Kidney (tissue), 14 donors: ENCODE results near the gene FBXW10. TPM values are rescaled to one million over a fixed set of nuclear protein-coding genes. Genes with fewer than 3 reads are reported as not detected.
"Not testable (repeated sequence)": the region's sequence is repeated elsewhere in the genome, so short reads cannot be mapped to it uniquely, and the experiment has no call there.

Source experiments
- DNase-seq, 5 donors: peaks; one replicate each; pipeline ENCODE4 v3.0.0-alpha.2; 2013 to 2020
- FAIRE-seq: peaks from 2 replicates; lab custom pipeline; 2012; peaks lifted over from hg19 to GRCh38; lab: Jason Lieb, UNC
- H3K27ac ChIP-seq, 2 donors: one replicate each; pipeline ENCODE4 v1.7.0; 2013; ENCODE audit warnings: low read depth in 2 of 2, low read length in 2 of 2, inconsistent platforms in 1 of 2
- H3K27me3 ChIP-seq: one replicate; pipeline ENCODE4 v1.7.1; 2013; ENCODE audit warnings: low read length, inconsistent platforms; ENCODE audit not compliant: control insufficient read depth, insufficient read depth
- H3K36me3 ChIP-seq, 3 donors: one replicate each; pipeline versions ENCODE4 v1.7.0 to v1.7.1; 2013; ENCODE audit warnings: low read length in 3 of 3, control low read depth in 1 of 3, inconsistent platforms in 1 of 3; ENCODE audit not compliant: insufficient read depth in 3 of 3, control insufficient read depth in 2 of 3
- H3K4me1 ChIP-seq, 3 donors: one replicate each; pipeline versions ENCODE4 v1.7.0 to v1.7.1; 2013; ENCODE audit warnings: low read length in 3 of 3, inconsistent platforms in 1 of 3, low read depth in 1 of 3; ENCODE audit not compliant: control insufficient read depth in 2 of 3, insufficient read depth in 2 of 3
- H3K4me3 ChIP-seq, 3 donors: one replicate each; pipeline versions ENCODE4 v1.7.0 to v1.8.1; 2013; ENCODE audit warnings: low read length in 3 of 3, control low read depth in 1 of 3, inconsistent platforms in 1 of 3
- H3K9ac ChIP-seq, 3 donors: one replicate each; pipeline versions ENCODE4 v1.7.0 to v1.7.1; 2013; ENCODE audit warnings: low read length in 3 of 3, control low read depth in 1 of 3, inconsistent platforms in 1 of 3
- H3K9me3 ChIP-seq, 3 donors: one replicate each; pipeline versions ENCODE4 v1.7.0 to v1.7.1; 2013; ENCODE audit warnings: low read length in 3 of 3, control low read depth in 1 of 3, inconsistent platforms in 1 of 3; ENCODE audit not compliant: control insufficient read depth in 2 of 3, insufficient read depth in 1 of 3
- intact Hi-C: fragments of 100-400 bp; cut with DNase I; formaldehyde crosslinking; loops from one replicate; pipeline ENCODE4 v1.11.1; 2022
- polyA plus RNA-seq: library from polyadenylated mRNA; stranded (reverse); fragments of 350-450 nt; fragmentation: Illumina TruSeq; extraction: RNeasy Lipid Tissue Mini Kit (QIAGEN cat#74804); gene quantifications from one replicate; pipeline ENCODE4 v1.2.3, GENCODE V29; 2014; ENCODE audit warnings: low read depth, low replicate concordance; ENCODE audit not compliant: insufficient read depth
- total RNA-seq: library from RNA; stranded (reverse); fragmentation: NEBNext Ultra II Directional; extraction: Animal tissue kit (Norgen Biotek cat#: 25700); gene quantifications from one replicate; pipeline ENCODE4 v1.2.1, GENCODE V29; 2021
- TF ChIP-seq, protein P1 (sequence below): IDR thresholded peaks from 3 replicates; pipeline ENCODE4 v1.5.1; 2012; ENCODE audit warnings: mild to moderate bottlenecking, moderate library complexity, borderline replicate concordance; ENCODE audit not compliant: insufficient read depth; ENCODE audit errors: extremely low read depth
- donor health status: control.
- donor health status: control.
- donor health status: control.
- donor health status: control.
- donor health status: control.
- donor health status: DM: yes; HTN: yes; CAD: no.
- donor health status: Normal renal cell carcinoma (clear cell type).

The FBXW10 gene
- total and polyA plus RNA-seq, 2 donors from 2014 or later: not detected

DNA sequence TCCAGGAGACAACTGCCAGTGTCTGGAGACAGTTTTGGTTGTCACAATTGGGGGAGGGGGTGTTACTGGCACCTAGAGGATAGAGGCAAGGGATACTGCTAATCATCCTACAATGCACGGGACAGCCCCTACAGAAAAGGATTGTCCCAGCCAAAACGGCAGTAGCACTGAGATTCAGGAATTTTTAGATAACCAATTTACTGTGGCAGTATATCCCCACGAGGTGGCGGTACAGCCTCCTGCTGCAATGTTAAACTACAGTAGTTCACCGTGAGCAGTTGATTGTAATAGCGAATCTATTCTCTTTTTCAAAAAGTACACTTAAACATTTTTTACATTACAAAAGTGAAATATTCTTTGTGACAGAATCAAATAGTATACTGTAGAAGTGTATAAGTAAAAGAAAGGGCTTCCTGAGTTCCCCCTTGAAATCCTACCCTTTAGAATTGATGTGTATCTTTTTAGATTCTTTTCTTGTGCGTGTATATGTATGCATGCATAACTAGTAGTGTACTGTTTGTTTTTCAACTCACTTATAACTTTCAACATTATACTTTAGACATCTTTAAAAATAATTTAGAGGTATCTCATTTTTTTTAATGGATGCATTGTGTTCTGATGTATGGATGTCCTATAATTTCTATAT is 31.4 kb upstream of the FBXW10 start:
- intact Hi-C loops, H3K4me3 ChIP-seq, H3K9me3 ChIP-seq, H3K9ac ChIP-seq, H3K27me3 ChIP-seq, H3K36me3 ChIP-seq, H3K4me1 ChIP-seq, H3K27ac ChIP-seq: not testable (repeated sequence)
- FAIRE-seq (peak; percentile 87), DNase-seq (peak; percentile 58 to 81 (median 66))
- TF ChIP-seq, protein P1, sequence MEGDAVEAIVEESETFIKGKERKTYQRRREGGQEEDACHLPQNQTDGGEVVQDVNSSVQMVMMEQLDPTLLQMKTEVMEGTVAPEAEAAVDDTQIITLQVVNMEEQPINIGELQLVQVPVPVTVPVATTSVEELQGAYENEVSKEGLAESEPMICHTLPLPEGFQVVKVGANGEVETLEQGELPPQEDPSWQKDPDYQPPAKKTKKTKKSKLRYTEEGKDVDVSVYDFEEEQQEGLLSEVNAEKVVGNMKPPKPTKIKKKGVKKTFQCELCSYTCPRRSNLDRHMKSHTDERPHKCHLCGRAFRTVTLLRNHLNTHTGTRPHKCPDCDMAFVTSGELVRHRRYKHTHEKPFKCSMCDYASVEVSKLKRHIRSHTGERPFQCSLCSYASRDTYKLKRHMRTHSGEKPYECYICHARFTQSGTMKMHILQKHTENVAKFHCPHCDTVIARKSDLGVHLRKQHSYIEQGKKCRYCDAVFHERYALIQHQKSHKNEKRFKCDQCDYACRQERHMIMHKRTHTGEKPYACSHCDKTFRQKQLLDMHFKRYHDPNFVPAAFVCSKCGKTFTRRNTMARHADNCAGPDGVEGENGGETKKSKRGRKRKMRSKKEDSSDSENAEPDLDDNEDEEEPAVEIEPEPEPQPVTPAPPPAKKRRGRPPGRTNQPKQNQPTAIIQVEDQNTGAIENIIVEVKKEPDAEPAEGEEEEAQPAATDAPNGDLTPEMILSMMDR: peak; percentile 43

DNA sequence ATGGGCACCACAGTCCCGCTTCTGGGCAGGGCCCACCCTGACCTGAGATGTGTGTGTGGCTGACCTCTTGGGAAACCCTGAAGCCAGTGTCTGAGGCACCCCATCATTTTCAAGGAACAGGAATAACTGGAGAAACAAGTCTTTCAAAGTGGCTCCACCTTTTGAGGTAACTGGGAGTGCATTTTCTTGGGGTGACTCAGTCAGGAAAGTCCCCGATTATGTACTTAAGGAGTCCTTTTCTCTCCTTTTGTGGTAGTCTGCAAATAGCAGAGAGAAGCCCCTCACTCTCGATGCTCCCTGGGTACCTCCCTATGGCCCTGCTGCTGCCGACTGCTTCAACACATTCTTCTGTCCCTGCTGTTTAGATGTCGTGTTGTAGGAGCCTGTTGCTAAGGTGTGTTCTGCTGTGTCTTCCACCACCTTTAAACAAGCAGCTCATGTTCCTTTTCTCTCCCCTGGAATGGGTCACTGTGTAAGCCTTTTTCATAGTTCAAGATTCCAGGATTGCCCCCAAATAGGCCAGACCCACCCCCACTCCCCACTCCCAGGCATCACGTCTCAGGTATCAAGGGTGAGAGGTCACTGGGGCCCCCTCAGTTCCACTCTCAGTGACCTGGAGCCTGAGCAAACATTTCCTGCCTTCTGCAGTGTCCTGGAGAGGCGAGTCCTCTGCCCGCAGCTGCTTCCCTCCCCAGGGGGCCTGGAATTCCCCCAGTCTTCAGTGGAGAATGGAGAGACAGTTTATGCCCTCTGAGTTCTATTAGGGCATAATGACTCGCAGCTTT is 25.0 kb upstream of the FBXW10 start:
- H3K36me3 ChIP-seq, H3K9me3 ChIP-seq, H3K9ac ChIP-seq, H3K27me3 ChIP-seq, intact Hi-C loops, FAIRE-seq, H3K4me1 ChIP-seq, H3K4me3 ChIP-seq, H3K27ac ChIP-seq: not testable (repeated sequence)
- peak in 4 of 5 donors; percentile 55 to 76 (median 62) for DNase-seq

DNA sequence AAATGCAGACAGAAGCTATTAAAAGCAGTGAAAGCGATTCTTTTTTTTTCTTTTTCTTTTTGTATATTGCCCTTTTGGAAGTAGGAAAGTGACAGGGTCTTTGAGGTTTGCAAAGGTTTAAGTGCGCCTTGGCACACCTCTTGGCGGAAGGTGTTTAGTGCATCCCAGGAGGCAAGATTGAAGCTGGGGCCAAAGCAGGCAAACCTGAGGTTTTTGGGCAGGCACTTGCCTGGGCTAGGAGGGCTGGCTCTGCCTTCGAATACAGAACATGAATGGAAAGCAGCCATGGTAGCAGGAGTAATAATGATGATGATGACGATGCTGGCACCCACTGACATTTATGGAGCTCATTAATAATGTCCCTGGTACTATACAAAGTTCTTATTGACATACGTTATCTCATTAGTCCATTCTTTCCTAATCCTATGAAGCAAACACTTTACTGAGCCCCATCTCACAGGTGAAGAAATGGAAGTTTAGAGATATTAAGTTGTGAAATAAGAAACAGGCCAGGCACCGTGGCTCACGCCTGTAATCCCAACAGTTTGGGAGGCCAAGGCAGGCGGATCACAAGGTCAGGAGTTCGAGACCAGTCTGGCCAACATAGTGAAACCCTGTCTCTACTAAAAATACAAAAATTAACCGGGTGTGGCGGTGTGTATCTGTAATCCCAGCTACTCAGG is 24.3 kb upstream of the FBXW10 start:
- H3K27me3 ChIP-seq, H3K36me3 ChIP-seq, H3K4me1 ChIP-seq, intact Hi-C loops, H3K9me3 ChIP-seq, H3K4me3 ChIP-seq, DNase-seq, H3K27ac ChIP-seq, H3K9ac ChIP-seq, FAIRE-seq: not testable (repeated sequence)

DNA sequence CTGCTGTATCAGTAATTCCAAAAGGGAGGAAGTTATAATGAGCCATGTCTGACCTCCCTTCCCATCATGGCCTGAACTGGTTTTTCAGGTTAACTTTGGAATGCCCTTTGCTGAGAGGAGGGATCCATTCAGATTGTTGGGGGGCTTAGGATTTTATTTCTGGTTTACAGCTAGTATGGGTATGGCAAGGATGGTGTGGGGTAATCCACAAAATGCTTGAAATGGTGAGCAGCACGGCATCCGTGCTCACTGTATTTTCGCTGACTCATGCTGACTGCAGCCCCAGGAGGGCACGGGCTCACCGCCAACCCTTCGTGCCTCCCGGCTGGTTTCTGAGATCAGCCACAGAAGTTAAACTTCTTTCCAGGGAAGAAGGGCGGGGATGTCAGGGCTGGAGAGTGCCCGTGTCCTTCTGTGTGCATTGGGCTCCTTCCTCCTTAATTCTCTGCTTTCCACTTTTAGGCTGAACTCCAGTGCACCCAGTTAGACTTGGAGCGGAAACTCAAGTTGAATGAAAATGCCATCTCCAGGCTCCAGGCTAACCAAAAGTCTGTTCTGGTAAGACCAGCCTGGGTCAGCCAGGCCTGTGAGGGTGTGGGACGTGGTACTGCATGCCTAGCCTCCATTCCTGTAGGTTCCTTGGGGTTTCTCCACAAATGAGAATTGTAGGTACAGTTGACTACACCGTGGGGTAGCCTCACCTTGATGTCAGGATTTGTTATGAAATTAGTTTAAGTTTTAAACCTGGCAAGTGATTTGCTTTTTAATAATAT is 21.9 kb upstream of the FBXW10 start:
- FAIRE-seq: peak; percentile 27
- intact Hi-C loops, H3K9ac ChIP-seq, H3K36me3 ChIP-seq, H3K9me3 ChIP-seq, H3K4me1 ChIP-seq, DNase-seq, H3K4me3 ChIP-seq, H3K27me3 ChIP-seq, H3K27ac ChIP-seq: not testable (repeated sequence)

DNA sequence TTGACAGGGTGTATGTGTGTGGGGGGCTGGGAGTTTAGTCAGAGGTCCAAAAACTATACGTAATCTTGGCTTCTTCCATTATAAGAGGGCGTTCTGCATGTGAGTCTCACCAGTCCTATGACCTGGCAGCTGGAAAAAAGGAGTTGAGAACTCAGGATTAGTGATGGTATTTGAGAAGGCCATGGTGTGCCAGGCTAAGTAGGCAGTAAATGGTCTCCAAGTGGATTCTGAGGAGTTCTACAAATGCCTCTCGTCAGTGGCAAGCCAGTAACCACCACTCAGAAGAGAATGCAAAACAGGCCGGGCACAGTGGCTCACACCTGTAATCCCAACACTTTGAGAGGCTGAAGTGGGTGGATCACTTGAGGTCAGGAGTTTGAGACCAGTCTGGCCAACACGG is 21.2 kb upstream of the FBXW10 start:
- H3K27ac ChIP-seq, H3K9ac ChIP-seq, DNase-seq, intact Hi-C loops, FAIRE-seq, H3K27me3 ChIP-seq, H3K36me3 ChIP-seq, H3K9me3 ChIP-seq, H3K4me3 ChIP-seq, H3K4me1 ChIP-seq: not testable (repeated sequence)

DNA sequence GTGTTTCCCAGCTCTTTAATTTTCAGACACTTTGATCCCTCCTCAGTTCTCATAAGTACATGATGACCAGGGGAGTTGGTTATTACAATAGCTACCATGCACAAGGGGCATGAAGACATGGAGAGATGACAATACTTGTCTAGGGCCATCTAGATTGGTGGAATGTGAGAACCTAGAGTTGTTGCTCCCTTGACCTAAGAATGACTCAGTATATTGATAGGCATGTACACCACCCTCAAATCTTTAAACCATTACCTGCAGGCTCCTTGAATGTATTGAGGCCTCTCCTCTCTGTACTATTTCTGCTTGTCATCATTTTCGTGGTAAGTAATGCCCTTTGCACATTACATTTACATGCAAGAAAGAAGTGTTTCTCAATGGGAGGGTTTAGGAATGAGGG is 20.3 kb upstream of the FBXW10 start:
- intact Hi-C loops, H3K4me1 ChIP-seq, H3K9ac ChIP-seq, H3K4me3 ChIP-seq, H3K27ac ChIP-seq, H3K27me3 ChIP-seq, FAIRE-seq, H3K36me3 ChIP-seq, H3K9me3 ChIP-seq, DNase-seq: not testable (repeated sequence)

DNA sequence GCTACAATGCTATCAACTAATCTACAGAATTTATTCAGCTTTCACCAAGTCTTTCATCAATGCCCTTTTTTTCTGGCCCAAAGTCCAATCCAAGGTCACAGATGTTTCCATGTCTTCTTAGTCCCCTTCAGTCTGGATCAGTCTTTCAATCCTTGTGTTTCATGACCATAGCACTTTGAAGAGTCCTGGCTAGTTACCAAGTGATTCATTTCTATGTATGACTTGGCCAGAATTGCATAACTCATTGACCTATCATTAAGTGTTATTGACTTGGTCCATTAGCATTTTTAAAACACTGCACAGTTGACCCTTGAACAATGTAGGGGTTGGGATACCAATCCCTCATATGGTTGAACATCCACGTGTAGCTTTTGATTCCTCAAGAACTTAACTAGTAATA is 11.4 kb upstream of the FBXW10 start:
- not testable (repeated sequence) for H3K9me3 ChIP-seq, FAIRE-seq

More for the DNA sequence above, 11.4 kb upstream of the FBXW10 start:
- H3K9ac ChIP-seq, H3K27ac ChIP-seq, H3K4me1 ChIP-seq, H3K36me3 ChIP-seq, intact Hi-C loops, H3K4me3 ChIP-seq, H3K27me3 ChIP-seq, DNase-seq: not testable (repeated sequence)
